ENCODE measurements around the gene AGPAT4.
"Not testable (repeated sequence)": the region's sequence is repeated elsewhere in the genome, so short reads cannot be mapped to it uniquely, and the experiment has no call there.

AGPAT4 gene

DNA sequence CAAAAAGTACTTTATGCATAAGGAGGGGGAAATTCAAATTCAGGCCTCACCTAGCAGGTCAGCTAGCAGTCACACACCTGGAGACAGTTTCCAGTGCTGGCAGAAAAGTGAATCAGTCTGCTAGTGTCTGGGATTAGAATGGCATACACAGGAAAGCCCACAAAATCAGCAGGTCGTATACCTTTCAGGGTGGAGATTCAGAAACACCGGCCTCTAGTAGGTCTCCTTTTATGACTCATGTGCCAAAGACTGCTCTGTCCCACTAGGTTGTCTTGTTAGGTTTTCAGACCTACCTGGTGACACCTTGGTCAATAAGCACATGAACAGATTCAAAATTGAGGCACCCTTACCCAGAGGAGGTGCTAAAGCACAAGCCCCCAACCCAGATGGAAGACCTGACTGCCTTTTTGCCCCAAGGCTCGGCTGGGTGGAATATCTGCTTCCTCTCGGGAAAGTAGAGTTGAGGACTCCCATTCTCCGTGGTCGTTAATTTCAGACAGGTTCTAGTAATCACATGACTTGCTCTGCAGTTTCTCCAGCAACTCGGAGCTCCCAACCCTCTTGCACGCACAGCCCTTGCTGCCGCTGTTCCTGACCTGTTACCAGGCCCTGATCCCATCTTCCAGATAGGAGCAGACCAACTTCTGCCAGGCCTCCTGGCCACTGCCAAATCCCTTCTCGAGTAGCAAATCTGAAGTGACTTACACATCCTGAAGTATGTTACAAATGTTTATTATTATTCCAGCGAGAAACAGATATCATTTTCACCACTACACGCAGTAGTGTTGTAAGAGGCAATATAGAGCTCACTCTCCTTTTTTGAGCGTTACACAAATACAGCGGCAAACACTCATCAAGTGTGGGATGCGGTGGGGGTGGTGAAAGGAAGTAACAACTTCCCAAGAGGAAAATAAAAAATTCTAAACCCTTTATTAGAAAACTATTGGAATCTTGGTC, 46.6 kb downstream of the AGPAT4 start:
- DNase-seq (ENCODE audit: low read depth in 2 of 2) = no peak

DNA sequence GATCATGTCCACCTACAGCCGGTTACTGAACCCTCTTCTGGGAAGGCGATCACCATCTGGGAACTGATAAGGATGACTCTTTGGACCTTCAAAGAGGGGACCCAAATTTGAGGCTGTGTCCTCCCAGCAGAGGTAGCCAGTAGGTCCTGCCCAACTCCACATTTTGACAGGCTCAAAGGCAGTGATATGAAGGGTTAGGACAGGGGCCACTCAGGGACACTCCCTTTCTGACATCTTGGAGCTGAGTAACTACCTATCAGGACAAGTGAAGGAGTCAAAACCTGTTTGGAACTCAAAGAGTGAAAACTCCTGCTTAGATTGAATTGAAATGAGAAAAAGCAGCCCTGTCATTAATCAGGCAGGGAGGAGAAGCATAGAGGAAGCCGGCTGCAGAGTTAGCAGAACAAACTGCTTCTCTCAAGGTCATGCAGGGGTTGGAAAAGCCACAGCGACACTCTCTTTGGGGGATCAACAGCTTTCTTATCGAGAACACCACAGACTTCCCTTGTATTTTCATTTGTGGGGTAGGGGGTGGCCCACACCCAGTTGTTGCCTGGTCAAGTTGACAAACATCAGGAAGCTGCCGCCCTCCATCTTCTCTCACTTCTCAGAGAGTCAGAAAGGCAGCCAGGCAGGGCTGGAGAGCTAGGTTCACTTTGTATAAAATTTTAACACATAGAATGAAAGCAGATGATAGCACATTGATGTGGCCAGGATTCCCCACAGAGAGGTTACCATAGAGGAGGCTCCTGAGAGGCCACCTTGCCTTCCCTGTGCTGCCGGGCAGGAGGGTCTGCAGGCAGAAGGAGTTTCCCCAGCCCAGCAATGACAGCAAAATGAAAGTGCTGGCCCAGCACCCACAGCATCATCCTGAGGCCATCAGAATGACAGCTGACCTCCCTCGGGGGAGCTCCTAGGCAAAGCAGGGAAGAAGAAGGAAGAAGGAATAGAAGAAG, 47.6 kb downstream of the AGPAT4 start:
- DNase-seq (ENCODE audit: low read depth in 2 of 2) = no peak

- DNase-seq (ENCODE audit: low read depth in 2 of 2) = no peak
Observed at GRCh38 chr6:161225681-161226008, 48.2 kb downstream of the AGPAT4 start.

- not testable (repeated sequence) for DNase-seq (ENCODE audit: low read depth in 2 of 2)
Observed at GRCh38 chr6:161224951-161225680, 48.7 kb downstream of the AGPAT4 start.

DNA sequence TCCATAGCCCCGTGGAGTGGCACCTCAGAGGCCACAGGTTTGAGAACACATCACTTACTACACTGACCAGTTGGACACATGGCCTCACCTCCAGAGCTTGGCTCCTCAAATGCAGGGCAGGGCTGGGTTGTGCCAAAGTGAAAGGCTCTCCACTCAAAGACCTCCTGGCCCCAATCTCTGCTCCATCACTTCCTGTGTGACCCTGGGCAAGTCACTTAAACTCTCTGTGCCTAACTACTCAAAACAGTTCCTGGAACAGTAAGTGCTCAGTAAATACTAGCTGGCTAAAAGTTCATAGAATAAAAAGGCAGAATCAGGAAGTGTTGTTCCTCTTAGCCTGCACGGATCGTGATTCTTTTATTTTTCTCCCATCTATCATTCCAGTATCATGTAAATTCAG, 50.2 kb downstream of the AGPAT4 start:
- DNase-seq (ENCODE audit: low read depth in 2 of 2) = no peak

DNA sequence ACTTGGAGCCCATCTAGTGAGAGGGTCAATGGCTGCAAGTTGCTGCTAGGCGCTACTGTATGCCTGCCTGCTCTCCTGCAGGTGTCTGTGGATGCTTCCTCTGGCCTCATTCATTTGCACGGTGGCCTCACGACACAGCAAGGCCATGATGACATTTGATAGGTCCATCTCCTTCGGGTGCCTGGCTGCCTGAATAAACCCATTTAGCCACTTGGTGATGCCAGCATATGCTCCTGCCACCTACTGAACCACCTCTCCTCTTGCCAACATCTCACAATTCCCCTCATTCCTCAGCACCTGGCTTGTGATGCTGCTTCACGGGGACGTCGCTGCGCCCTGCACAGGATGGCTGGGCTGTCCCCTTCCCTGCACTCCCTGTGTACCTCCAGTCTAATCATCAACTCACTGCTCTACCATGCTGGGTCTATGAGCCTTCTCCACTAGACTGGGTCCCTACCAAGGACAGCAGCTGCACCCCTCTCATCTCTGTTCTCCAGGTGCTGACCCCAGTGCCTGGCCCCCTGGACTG, 51.1 kb downstream of the AGPAT4 start:
- DNase-seq (ENCODE audit: low read depth in 2 of 2) = no peak

GRCh38 chr6:161220346-161220745, 53.5 kb downstream of the AGPAT4 start:
- DNase-seq (ENCODE audit: low read depth in 2 of 2) = no peak

- DNase-seq (ENCODE audit: low read depth in 2 of 2) = no peak
Observed at GRCh38 chr6:161219680-161220079, 54.2 kb downstream of the AGPAT4 start.

GRCh38 chr6:161218222-161218621, 55.6 kb downstream of the AGPAT4 start:
- DNase-seq (ENCODE audit: low read depth in 2 of 2) = no peak

- no peak for DNase-seq (ENCODE audit: low read depth in 2 of 2)
Observed at GRCh38 chr6:161217628-161218027, 56.2 kb downstream of the AGPAT4 start.

DNA sequence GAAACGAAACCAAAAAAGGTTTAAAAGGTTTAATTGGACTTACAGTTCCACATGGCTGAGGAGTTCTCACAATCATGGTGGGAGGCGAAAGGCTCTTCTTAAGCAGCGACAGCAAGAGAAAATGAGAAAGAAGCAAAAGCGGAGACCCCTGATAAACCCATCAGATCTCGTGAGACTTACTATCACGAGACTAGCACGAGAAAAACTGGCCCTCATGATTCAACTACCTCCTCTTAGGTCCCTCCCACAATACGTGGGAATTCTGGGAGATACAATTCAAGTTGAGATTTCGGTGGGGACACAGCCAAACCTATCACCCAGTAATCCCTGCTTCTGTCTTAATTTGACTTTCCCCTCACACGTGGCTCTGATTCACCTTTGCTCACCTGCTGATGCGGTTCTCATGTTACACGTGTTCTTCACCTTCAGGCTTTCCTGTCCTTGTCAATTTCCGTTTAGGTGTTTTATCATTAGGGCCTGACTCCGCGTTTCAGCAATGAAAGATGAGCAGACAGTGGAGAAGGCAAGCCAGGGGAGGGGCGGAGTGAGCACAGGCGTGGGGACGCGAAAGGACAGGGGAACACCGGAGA, 57.1 kb downstream of the AGPAT4 start:
- DNase-seq (ENCODE audit: low read depth in 2 of 2) = no peak

DNA sequence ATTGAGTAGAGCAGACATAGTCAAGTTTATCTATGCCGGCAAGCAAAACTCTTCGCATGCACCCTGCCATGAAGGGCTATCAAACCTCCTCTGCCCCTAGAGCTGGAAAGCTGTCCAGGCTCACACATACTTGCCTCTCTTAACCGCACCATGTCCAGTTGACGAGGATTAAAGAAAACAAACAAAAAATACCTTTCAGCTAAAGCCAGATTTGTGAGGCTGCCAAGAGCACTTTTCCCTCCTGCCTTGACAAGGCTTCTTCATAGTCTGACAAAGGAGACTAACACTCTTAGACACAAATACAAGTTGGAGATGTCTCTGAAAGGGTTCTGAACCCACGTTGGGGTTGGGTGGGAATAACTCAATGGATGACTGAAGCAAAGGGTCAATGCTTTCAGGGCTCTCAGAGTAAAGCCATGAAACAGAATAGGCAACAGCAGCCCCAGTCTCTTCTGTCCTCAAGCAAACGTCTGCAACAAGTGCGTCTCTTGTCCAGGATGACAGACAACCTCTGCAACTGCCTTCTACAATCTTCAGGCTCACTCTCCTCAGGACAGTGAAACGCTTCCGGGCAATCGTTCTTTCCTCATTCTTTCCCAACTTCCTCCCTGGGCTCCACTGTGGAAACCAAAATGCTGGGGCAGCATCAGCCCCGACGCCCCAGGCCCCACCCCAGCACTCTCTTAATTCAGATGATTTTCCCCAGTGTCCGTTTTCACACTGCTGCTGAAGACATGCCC, 57.8 kb downstream of the AGPAT4 start:
- DNase-seq (ENCODE audit: low read depth in 2 of 2) = no peak

- DNase-seq (ENCODE audit: low read depth in 2 of 2) = no peak
Observed at GRCh38 chr6:161215193-161215592, 58.7 kb downstream of the AGPAT4 start.

- DNase-seq (ENCODE audit: low read depth in 2 of 2) = no peak
Observed at GRCh38 chr6:161214722-161215121, 59.1 kb downstream of the AGPAT4 start.

DNA sequence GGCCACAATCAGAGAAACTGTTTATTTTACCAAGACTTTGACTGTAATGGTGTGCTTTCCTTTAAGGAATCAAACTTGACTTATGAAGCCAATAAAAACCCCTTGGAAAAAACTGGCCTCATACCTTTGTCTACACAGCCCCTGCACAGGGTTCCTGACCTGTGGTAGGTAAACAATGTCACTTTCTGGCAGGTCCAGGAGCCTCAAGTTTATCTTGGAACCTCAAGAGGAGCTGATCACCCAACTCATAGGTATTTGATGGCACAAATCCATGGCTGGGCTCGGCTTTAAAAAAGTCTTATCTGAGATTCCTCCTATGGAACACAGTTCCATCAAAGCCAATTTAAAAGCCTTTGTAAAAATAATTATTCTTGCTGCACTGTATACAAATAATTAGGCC, 61.0 kb downstream of the AGPAT4 start:
- no peak for DNase-seq (ENCODE audit: low read depth in 2 of 2)

GRCh38 chr6:161211380-161212035, 62.4 kb downstream of the AGPAT4 start:
- DNase-seq (ENCODE audit: low read depth in 2 of 2) = no peak

DNA sequence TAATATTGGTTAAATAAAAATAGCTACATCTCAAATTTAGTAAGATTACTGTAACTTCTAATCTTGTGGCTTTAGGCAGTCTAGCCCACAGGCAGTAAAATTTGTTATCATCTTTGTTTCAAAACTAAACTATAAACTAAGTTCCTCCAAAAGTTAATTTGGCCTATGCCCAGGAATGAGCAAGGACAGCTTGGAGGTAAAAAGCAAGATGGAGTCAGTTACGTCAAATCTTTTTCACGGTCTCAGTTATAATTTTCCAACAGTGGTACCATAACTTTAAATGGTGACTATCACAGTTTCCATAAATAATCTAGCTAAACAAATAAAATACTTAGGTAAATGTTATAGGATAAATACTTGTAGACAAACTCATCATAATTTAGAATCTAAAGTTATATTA, 63.0 kb downstream of the AGPAT4 start:
- no peak for DNase-seq (ENCODE audit: low read depth in 2 of 2)

GRCh38 chr6:161207200-161207599, 66.7 kb downstream of the AGPAT4 start:
- DNase-seq (ENCODE audit: low read depth in 2 of 2) = no peak

- DNase-seq (ENCODE audit: low read depth in 2 of 2) = no peak
Observed at GRCh38 chr6:161204866-161205557, 68.8 kb downstream of the AGPAT4 start.

Data from stimulated activated CD8-positive, alpha-beta memory T cell treated with anti-CD3 and anti-CD28 coated beads, Interleukin-15, amount 100 ng/mL, for 4 hours (primary cell).